K562 (cell line): ENCODE measurements around the gene BTBD2. TPM values are rescaled to one million over a fixed set of nuclear protein-coding genes. Genes with fewer than 3 reads are reported as not detected.

Experiments used
- ATAC-seq: fragments of 200-7000 bp; cut with Tn5 transposase; 3 replicates; pipeline ENCODE4 v1.9.1; 2020; ENCODE audit warnings: moderate library complexity
- BruUV-seq: library from RNA; stranded (reverse); fragments of 400-500 nt; replicated peaks from 2 replicates; lab custom pipeline; 2021; lab: Mats Ljungman, UMichigan
- CTCF ChIA-PET: fragments of 300-600 bp; formaldehyde crosslinking; extraction: SDS; loops from one replicate; lab custom pipeline; 2021; ENCODE audit warnings: low intra/inter-chr PET ratio; lab: Yijun Ruan, JAX
- POLR2A ChIA-PET: fragments of 300-600, 350-650 bp; sonication (Branson Sonifier 250); formaldehyde crosslinking; extraction: SDS; loops from one replicate; lab custom pipeline; 2021; ENCODE audit warnings: antibody characterized with exemption, inconsistent platforms; lab: Yijun Ruan, JAX
- DNase-seq, 4 experiments: peaks; one replicate each; pipeline versions ENCODE4 v3.0.0 to v3.0.0-alpha.2; 2011 to 2018; ENCODE audit warnings: low spot score in 3 of 4, mixed read lengths in 3 of 4; ENCODE audit errors: extremely low read depth in 1 of 4
- FAIRE-seq: peaks from 2 replicates; lab custom pipeline; 2011; peaks lifted over from hg19 to GRCh38; lab: Jason Lieb, UNC
- H2AFZ ChIP-seq: 2 replicates; pipeline ENCODE4 v1.6.0; 2011; ENCODE audit warnings: low read depth, low read length, control low read depth, inconsistent platforms
- H3K27ac ChIP-seq: fragments of 200-600 bp; 3 replicates; pipeline ENCODE4 v1.8.0; 2011; ENCODE audit warnings: low read depth, mild to moderate bottlenecking, control low read depth, inconsistent platforms, low read length, moderate library complexity, mixed read lengths; ENCODE audit errors: extremely low read depth
- H3K27me3 ChIP-seq, 2 experiments: fragments of 300-600 bp in 1 of 2; 2 replicates in 1 of 2; 3 replicates in 1 of 2; pipeline versions ENCODE4 v1.6.0 to v1.8.0; 2011; ENCODE audit warnings: inconsistent platforms in 2 of 2, low read length in 2 of 2, mild to moderate bottlenecking in 1 of 2, mixed read lengths in 1 of 2, moderate library complexity in 1 of 2; ENCODE audit not compliant: control insufficient read depth in 2 of 2, insufficient read depth in 2 of 2
- H3K36me3 ChIP-seq: fragments of 300-600 bp; 3 replicates; pipeline ENCODE4 v1.8.0; 2011; ENCODE audit warnings: mild to moderate bottlenecking, low read length, inconsistent platforms; ENCODE audit not compliant: control insufficient read depth, insufficient read depth
- H3K4me1 ChIP-seq, 2 experiments: fragments of 200-600 bp in 1 of 2; replicated peaks in 1 of 2; 2 replicates in 1 of 2; 3 replicates in 1 of 2; pipeline versions ENCODE4 v1.5.1 to v1.8.0; 2011; ENCODE audit warnings: inconsistent platforms in 2 of 2, low read length in 2 of 2, mild to moderate bottlenecking in 1 of 2, mixed read lengths in 1 of 2, moderate library complexity in 1 of 2; ENCODE audit not compliant: control insufficient read depth in 2 of 2, insufficient read depth in 2 of 2
- H3K4me2 ChIP-seq: 2 replicates; pipeline ENCODE4 v1.6.1; 2011; ENCODE audit warnings: low read length, control low read depth, inconsistent platforms, mixed read lengths; ENCODE audit not compliant: insufficient read depth
- H3K4me3 ChIP-seq: fragments of 200-600 bp; sonication (generic), shearing (Covaris generic); 2 replicates; pipeline ENCODE4 v1.5.1; 2016; ENCODE audit warnings: control low read depth, inconsistent platforms
- H3K79me2 ChIP-seq: fragments of 200-600 bp; 3 replicates; pipeline ENCODE4 v1.8.0; 2011; ENCODE audit warnings: low read length, inconsistent platforms; ENCODE audit not compliant: control insufficient read depth, insufficient read depth
- H3K9ac ChIP-seq, 2 experiments: 2 replicates each; pipeline versions ENCODE4 v1.6.0 to v1.6.1; 2011; ENCODE audit warnings: low read depth in 2 of 2, low read length in 2 of 2, control low read depth in 1 of 2, inconsistent platforms in 1 of 2, mild to moderate bottlenecking in 1 of 2, mixed read lengths in 1 of 2; ENCODE audit not compliant: insufficient read depth in 1 of 2
- H3K9me1 ChIP-seq: one replicate; pipeline ENCODE4 v1.6.0; 2011; ENCODE audit warnings: inconsistent platforms, mild to moderate bottlenecking, low read length, moderate library complexity; ENCODE audit not compliant: control insufficient read depth, insufficient read depth
- H3K9me3 ChIP-seq: replicated peaks from 2 replicates; pipeline ENCODE4 v1.5.1; 2011; ENCODE audit warnings: low read depth, low read length, inconsistent platforms; ENCODE audit not compliant: control insufficient read depth, insufficient read depth
- H4K20me1 ChIP-seq: replicated peaks from 2 replicates; pipeline ENCODE4 v1.6.1; 2011; ENCODE audit warnings: low read length, inconsistent platforms, mixed read lengths; ENCODE audit not compliant: control insufficient read depth, insufficient read depth
- CLOCK ChIP-seq: fragments of 250-450 bp; sonication (Bioruptor Pico); IDR thresholded peaks from 2 replicates; pipeline ENCODE4 v1.4.0; 2020; ENCODE audit warnings: mild to moderate bottlenecking, moderate library complexity, borderline replicate concordance
- FOXJ2 ChIP-seq: fragments of 200-800 bp; sonication (Bioruptor generic); IDR thresholded peaks from 2 replicates; pipeline ENCODE4 v1.6.1; 2016; ENCODE audit warnings: missing genetic modification characterization, missing compliant biosample characterization
- FOXK2 ChIP-seq, 2 experiments: fragments of 450-650 bp; IDR thresholded peaks in 1 of 2; conservative IDR thresholded peaks in 1 of 2; 2 replicates each; pipeline ENCODE4 v1.6.1; 2016; ENCODE audit warnings: low read depth in 2 of 2, mild to moderate bottlenecking in 1 of 2
- HLTF ChIP-seq: fragments of 450-650 bp; IDR thresholded peaks from 2 replicates; pipeline ENCODE4 v1.6.1; 2016
- NR3C1 ChIP-seq: sonication (generic); formaldehyde crosslinking; IDR thresholded peaks from 2 replicates; pipeline ENCODE4 v1.8.1; 2022; ENCODE audit warnings: missing genetic modification reagents
- PREB ChIP-seq: sonication (generic); formaldehyde crosslinking; IDR thresholded peaks from 2 replicates; pipeline ENCODE4 v1.8.1; 2023; ENCODE audit warnings: mild to moderate bottlenecking, missing genetic modification reagents
- RB1 ChIP-seq: fragments of 450-650 bp; IDR thresholded peaks from 2 replicates; pipeline ENCODE4 v1.6.1; 2017; ENCODE audit warnings: low read depth, mild to moderate bottlenecking
- RBM15 ChIP-seq: fragments of 200-400 bp; formaldehyde crosslinking; IDR thresholded peaks from 2 replicates; pipeline ENCODE4 v1.6.1; 2018; ENCODE audit warnings: mild to moderate bottlenecking, low read length, moderate library complexity; ENCODE audit not compliant: insufficient read depth
- SNIP1 ChIP-seq: fragments of 450-650 bp; IDR thresholded peaks from 2 replicates; pipeline ENCODE4 v1.7.1; 2017; ENCODE audit warnings: low read depth, mild to moderate bottlenecking
- SREBF2 ChIP-seq: sonication (generic); formaldehyde crosslinking; IDR thresholded peaks from 2 replicates; pipeline ENCODE4 v1.4.0; 2020; ENCODE audit warnings: mild to moderate bottlenecking, missing genetic modification reagents
- SRSF3 ChIP-seq: fragments of 200-400 bp; formaldehyde crosslinking; IDR thresholded peaks from 2 replicates; pipeline ENCODE4 v1.6.1; 2016; ENCODE audit warnings: mild to moderate bottlenecking, low read length, moderate library complexity; ENCODE audit not compliant: insufficient read depth
- TAL1 ChIP-seq: fragments of 450-650 bp; IDR thresholded peaks from 2 replicates; pipeline ENCODE4 v1.6.1; 2016; ENCODE audit warnings: mild to moderate bottlenecking
- TCF7L2 ChIP-seq: fragments of 150-350 bp; IDR thresholded peaks from 2 replicates; pipeline ENCODE4 v1.6.1; 2016; ENCODE audit warnings: low read depth, mild to moderate bottlenecking, low read length, moderate library complexity
- ZNF224 ChIP-seq: sonication (generic); formaldehyde crosslinking; IDR thresholded peaks from 2 replicates; pipeline ENCODE4 v1.8.0; 2022; ENCODE audit warnings: mild to moderate bottlenecking, missing genetic modification reagents
- ZNF436 ChIP-seq: fragments of 250-450, 450-650 bp; sonication (Bioruptor Pico); formaldehyde crosslinking; IDR thresholded peaks from 2 replicates; pipeline ENCODE4 v1.7.0; 2020; ENCODE audit warnings: mild to moderate bottlenecking
- WGBS: fragments of 100-300 bp; shearing (Covaris generic); methylation state at CpG from one replicate; pipeline ENCODE4 v1.1.6; 2016; ENCODE audit warnings: low coverage, mixed read lengths; ENCODE audit not compliant: insufficient coverage; ENCODE audit errors: missing lambda C conversion rate; 5-methylcytosine and 5-hydroxymethylcytosine counted together
- in situ Hi-C: fragments of 300-500 bp; cut with MboI; formaldehyde crosslinking; loops from 4 replicates; pipeline ENCODE4 v1.15.0; 2018; ENCODE audit warnings: inconsistent platforms, mixed read lengths
- intact Hi-C: fragments of 100-400 bp; cut with micrococcal nuclease; formaldehyde crosslinking; loops from 2 replicates; pipeline ENCODE4 v1.14.2; 2022
- polyA plus RNA-seq, 8 experiments: library from polyadenylated mRNA; depleted of rRNA in 4 of 8; stranded (reverse) in 5 of 8; unstranded in 3 of 8; fragments of >200 nt; fragmentation: Nextera tagmentation in 2 of 8; fragmentation: Illumina TruSeq in 1 of 8; extraction: Ambion mirVana in 2 of 8; extraction: Trizol in 1 of 8; gene quantifications; 2 replicates each; pipeline versions ENCODE4 v1.2.1 to v1.2.3, GENCODE V29; 2011 to 2014; ENCODE audit warnings: inconsistent platforms in 1 of 8, missing spikeins in 1 of 8
- total RNA-seq, 7 experiments: library from RNA; depleted of rRNA in 6 of 7; stranded (reverse); fragments of >200 nt in 6 of 7; fragmentation: Illumina TruSeq in 2 of 7; extraction: Trizol in 2 of 7; gene quantifications; 2 replicates each; pipeline versions ENCODE4 v1.2.1 to v1.2.3, GENCODE V29; 2011 to 2021; ENCODE audit warnings: low replicate concordance in 1 of 7

BTBD2 gene
- total and polyA plus RNA-seq, 9 of the 15 experiments (the other 6 are each of a cell fraction or from before 2014, with no cell fraction given), result 0.10 to 15.6 (median 6.9) TPM

DNA sequence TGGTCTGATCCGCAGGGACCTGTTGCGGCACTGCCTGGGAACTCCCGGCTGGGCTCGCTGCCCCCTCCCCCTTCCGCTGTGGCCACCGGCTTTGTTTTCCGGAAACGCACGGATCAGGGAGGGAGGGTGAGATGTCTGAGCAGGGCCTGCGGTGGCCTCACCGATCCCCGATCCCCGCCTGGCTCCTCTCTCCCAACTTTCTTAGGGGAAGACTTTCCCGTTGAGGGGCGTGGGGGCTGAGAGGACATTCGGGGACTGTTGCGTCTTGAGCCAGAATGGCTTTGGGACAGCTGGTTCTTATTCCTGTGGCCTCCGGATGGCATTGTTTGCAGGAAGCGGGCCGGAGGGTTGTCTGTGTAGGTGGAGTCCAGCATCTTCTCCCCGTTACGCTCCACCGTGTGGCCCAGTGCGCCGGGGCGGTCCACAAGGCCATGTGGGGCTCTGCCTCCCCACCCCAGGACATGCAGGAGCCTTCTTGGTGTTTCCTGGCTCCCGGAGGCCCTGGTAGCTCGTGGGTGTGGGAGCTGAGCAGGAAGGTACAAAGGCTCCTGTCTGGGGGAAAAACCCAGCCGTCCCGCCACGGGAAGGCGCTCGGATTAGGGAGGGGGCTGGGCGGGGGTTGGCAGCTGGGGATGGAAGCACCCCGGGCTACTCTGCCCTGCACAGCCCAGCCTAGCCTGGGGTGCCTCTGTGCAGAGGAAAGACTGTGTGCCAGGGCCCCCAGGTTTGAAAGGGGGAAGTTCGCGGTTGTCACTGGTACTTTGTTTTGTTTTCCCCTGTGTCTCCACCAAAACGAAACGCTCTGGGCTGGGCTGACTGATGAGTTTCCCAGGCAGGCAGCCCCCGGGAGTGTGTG, 73.2 kb downstream of the BTBD2 start:
- Histone ChIP-seq H3K36me3 (peaks cover 16% of the 10 kb centered on the region; the same call in 1 of the 3 replicates), H4K20me1 (peaks cover 36% of the 10 kb centered on the region), H3K9me3 (no peaks in the 10 kb centered on the region), H3K4me2 (peak overlapping the region; percentile 89), H3K9me1 (peaks cover 5% of the 10 kb centered on the region), H3K27me3 (no peaks in the 10 kb centered on the region), H3K9ac (peak overlapping the region; percentile 61 to 98), H3K4me1 (peaks cover 25 to 74% of the 10 kb centered on the region in 2 experiments), H3K79me2 (peaks cover 68% of the 10 kb centered on the region), H3K27ac (peak overlapping the region; percentile 85), H3K4me3 (peak overlapping the region; percentile 91), H2AFZ (no peak overlapping the region)
- WGBS, result 1% methylated on average over 28 of the region's 40 CpGs
- intact Hi-C loops (no loop called here), in situ Hi-C loops (no loop called here)
- peak; percentile 85 for ATAC-seq
- BruUV-seq, result TSS peak; percentile 60
- ChIA-PET CTCF (interaction anchor here (0.6 kb wide), 1 partner anchor 116 kb away, joined by 3 read pairs; no protein-coding TSS in a partner anchor), POLR2A (interaction anchor here (1.2 kb wide), 1 partner anchor 89 kb away, joined by 4 read pairs; no protein-coding TSS in a partner anchor)
- FAIRE-seq, result peak; percentile 89
- DNase-seq, result peak in 3 of 4 experiments; percentile 52 to 86 (median 83)
- TF ChIP-seq RBM15 (no peak), CLOCK (CRISPR knock-in tag) (no peak), HLTF (no peak), PREB (CRISPR knock-in tag) (no peak), SNIP1 (no peak), ZNF436 (CRISPR knock-in tag) (no peak), RB1 (no peak), SREBF2 (CRISPR knock-in tag) (no peak), TAL1 (no peak), FOXJ2 (tag) (no peak), FOXK2 (conservative IDR thresholded peaks at IDR 0.05 in 1 of 2, IDR thresholded peaks at IDR 0.05 in 1 of 2; ENCODE audit: low read depth in 2 of 2) (peak in 1 of 2 experiments; percentile 22; a peak in 1 of 4 replicates), NR3C1 (CRISPR knock-in tag) (no peak), SRSF3 (no peak), ZNF224 (no peak), TCF7L2 (no peak)
